ENCODE data around the gene MYOZ1. TPM values are rescaled to one million over a fixed set of nuclear protein-coding genes. Genes with fewer than 3 reads are reported as not detected.

MYOZ1 gene
- total and polyA plus RNA-seq, 2 of the 8 experiments (the other 6 are each of a cell fraction or from before 2014, with no cell fraction given), result 2.6 to 3.3 TPM

DNA sequence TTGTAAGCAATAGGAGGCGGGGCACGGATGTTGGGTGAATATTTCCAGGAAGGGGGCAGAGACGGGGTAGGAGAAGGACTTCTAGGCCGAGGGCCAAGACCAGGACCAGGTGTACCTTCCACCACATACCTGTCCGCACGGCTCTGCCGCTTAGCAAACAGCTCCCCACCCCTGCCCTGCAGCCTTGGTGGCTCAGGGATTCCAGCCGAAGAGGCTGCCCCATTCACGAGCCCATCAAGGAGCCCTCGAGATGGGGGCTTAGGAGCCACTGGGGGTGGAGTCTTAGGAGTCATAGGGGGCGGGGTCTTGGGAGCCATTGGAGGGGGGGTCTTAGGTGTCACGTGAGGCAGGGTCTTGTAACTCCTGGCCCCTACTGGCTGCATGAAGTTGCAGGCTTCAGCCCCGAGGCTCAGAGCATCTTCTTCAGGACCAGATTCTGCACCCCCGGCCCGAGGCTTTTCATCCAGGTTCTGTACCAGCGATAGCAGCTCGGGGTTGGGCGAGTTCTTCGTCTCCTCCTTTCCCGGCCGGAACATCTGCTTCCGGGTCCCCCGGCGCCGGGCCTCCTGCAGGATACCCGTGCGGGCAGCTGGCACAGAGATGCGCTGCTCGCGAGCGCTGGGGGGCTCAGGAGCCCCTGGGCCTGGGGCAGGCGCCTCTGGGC is 6.1 kb upstream of the MYOZ1 start:
- peak; percentile 82 to 86 for DNase-seq (ENCODE audit: low read depth in 1 of 2, low spot score in 2 of 2)
- H3K9ac ChIP-seq (replicated peaks in 1 of 4; ENCODE audit: extremely low read depth in 1 of 4, low read depth in 3 of 4, low read length in 3 of 4), result peak overlapping the region; percentile 35 to 76 (median 56)
- H4K91ac ChIP-seq (replicated peaks; ENCODE audit: insufficient read length, low read length), result peak overlapping the region; percentile 7
- H3K4ac ChIP-seq (replicated peaks; ENCODE audit: insufficient read length, low read depth, low read length), result no peak overlapping the region
- no peak overlapping the region for H2BK120ac ChIP-seq (replicated peaks; ENCODE audit: low read depth, low read length)
- ChIA-PET POLR2A (ENCODE audit: partially characterized antibody) (interaction anchor here (0.7 to 3.0 kb wide), 15 partner anchors 10 to 400 kb away, joined by 3 to 13 read pairs (median 4); partner anchors contain the start of genes DNAJC9 and USP54), CTCF (ENCODE audit: partially characterized antibody) (interaction anchor here (1.1 to 14.5 kb wide), 6 partner anchors 9 to 125 kb away, joined by 3 to 271 read pairs (median 3); a partner anchor contains a TSS)
- peak overlapping the region; percentile 70 for H4K5ac ChIP-seq (ENCODE audit: insufficient read length, low read depth, low read length)
- no peaks in the 10 kb centered on the region for H3K9me3 ChIP-seq (ENCODE audit: insufficient read depth in 2 of 2, low read depth in 1 of 2, low read length in 1 of 2)
- H3K27ac ChIP-seq (ENCODE audit: low read depth, low read length), result peak overlapping the region; percentile 51; the same call in 1 of the 2 replicates
- no peak for FAIRE-seq
- H3K27me3 ChIP-seq (replicated peaks in 1 of 4; ENCODE audit: control insufficient read depth in 3 of 4, extremely low read depth in 1 of 4, insufficient read depth in 3 of 4, low read length in 3 of 4), result no peaks in the 10 kb centered on the region
- H3K79me1 ChIP-seq (ENCODE audit: low read depth, low read length), result no peaks in the 10 kb centered on the region
- H3K14ac ChIP-seq (ENCODE audit: insufficient read length), result no peak overlapping the region
- H3K79me2 ChIP-seq (ENCODE audit: control insufficient read depth in 1 of 2, insufficient read depth in 2 of 2, low read length in 2 of 2), result no peaks in the 10 kb centered on the region
- no peaks in the 10 kb centered on the region for H4K20me1 ChIP-seq (replicated peaks in 1 of 2; ENCODE audit: control insufficient read depth in 1 of 2, insufficient read depth in 2 of 2, low read length in 2 of 2)
- peak overlapping the region; percentile 89; the same call in 1 of the 2 replicates for H2BK5ac ChIP-seq (ENCODE audit: low read depth, low read length)
- peak overlapping the region; percentile 80 to 84 for H3K4me2 ChIP-seq (ENCODE audit: insufficient read depth in 1 of 2, low read depth in 2 of 2, low read length in 2 of 2)
- peak overlapping the region; percentile 92; the same call in 1 of the 2 replicates for H2AFZ ChIP-seq (ENCODE audit: low read length)
- peak overlapping the region; percentile 74; the same call in 1 of the 2 replicates for H2BK15ac ChIP-seq (ENCODE audit: low read length)
- peak overlapping the region; percentile 60; the same call in 1 of the 2 replicates for H3K18ac ChIP-seq (ENCODE audit: extremely low read depth, low read length)
- H2BK12ac ChIP-seq (ENCODE audit: low read depth, low read length), result peak overlapping the region; percentile 89; the same call in 1 of the 2 replicates
- H2AK5ac ChIP-seq (ENCODE audit: low read depth, low read length), result no peak overlapping the region
- H3K23ac ChIP-seq (ENCODE audit: insufficient read length), result no peak overlapping the region
- peak overlapping the region; percentile 52 to 87 (median 73) for H3K4me3 ChIP-seq (ENCODE audit: extremely low read depth in 1 of 4, insufficient read depth in 2 of 4, low read depth in 3 of 4, low read length in 4 of 4)
- H4K8ac ChIP-seq (ENCODE audit: extremely low read depth, insufficient read depth, low read length), result peak overlapping the region; percentile 84; the same call in 1 of the 2 replicates
- no peaks in the 10 kb centered on the region for H3K36me3 ChIP-seq (ENCODE audit: control insufficient read depth in 2 of 4, insufficient read depth in 4 of 4, low read length in 3 of 4)
- peaks cover 0 to 15% (median 9%) of the 10 kb centered on the region in 4 experiments; a peak in 6 of 7 replicates for H3K4me1 ChIP-seq (replicated peaks in 1 of 4; ENCODE audit: control insufficient read depth in 3 of 4, insufficient read depth in 4 of 4, low read length in 3 of 4)
- H3K23me2 ChIP-seq (ENCODE audit: low read depth, low read length), result peaks cover 9% of the 10 kb centered on the region; the same call in 1 of the 2 replicates
- no peak overlapping the region for H2BK20ac ChIP-seq (ENCODE audit: low read length)
- WGBS, 2 experiments (ENCODE audit: extremely low coverage in 1 of 2, insufficient coverage in 1 of 2, insufficient read length in 1 of 2, insufficient replicate concordance in 2 of 2, low coverage in 1 of 2, low lambda C conversion rate in 2 of 2, missing lambda C conversion rate in 1 of 2), result 4% methylated on average over 31 of the region's 32 CpGs; no CpG with 5 or more reads in 1 of the 2 experiments
- H3K56ac ChIP-seq (replicated peaks; ENCODE audit: insufficient read length, low read depth, low read length), result peak overlapping the region; percentile 35
- TF ChIP-seq RAD21 (IDR thresholded peaks at IDR 0.05 in 1 of 2, conservative IDR thresholded peaks at IDR 0.05 in 1 of 2; ENCODE audit: low read depth in 2 of 2, low read length in 2 of 2), result no peak
- TF ChIP-seq YY1 (IDR thresholded peaks at IDR 0.05; ENCODE audit: low read depth, low read length), result peak; percentile 84
- TF ChIP-seq, protein P1, sequence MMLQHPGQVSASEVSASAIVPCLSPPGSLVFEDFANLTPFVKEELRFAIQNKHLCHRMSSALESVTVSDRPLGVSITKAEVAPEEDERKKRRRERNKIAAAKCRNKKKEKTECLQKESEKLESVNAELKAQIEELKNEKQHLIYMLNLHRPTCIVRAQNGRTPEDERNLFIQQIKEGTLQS (IDR thresholded peaks at IDR 0.05; ENCODE audit: insufficient read depth, low read depth, low read length), result peak; percentile 81
- TF ChIP-seq PHF8 (conservative IDR thresholded peaks at IDR 0.05; ENCODE audit: low read depth, low read length), result peak; percentile 68
- peak; percentile 53 to 82 for TF ChIP-seq POLR2A (IDR thresholded peaks at IDR 0.05; ENCODE audit: control extremely low read depth in 1 of 2, low read depth in 2 of 2, low read length in 2 of 2)
- TF ChIP-seq RBBP5 (IDR thresholded peaks at IDR 0.05; ENCODE audit: borderline replicate concordance, low read depth, low read length), result 0 out of 2 replicates have a peak, but pooled peaks have one; percentile 57
- TF ChIP-seq TAF1 (IDR thresholded peaks at IDR 0.05; ENCODE audit: low read depth, low read length), result peak; percentile 60
- TF ChIP-seq, protein P2, sequence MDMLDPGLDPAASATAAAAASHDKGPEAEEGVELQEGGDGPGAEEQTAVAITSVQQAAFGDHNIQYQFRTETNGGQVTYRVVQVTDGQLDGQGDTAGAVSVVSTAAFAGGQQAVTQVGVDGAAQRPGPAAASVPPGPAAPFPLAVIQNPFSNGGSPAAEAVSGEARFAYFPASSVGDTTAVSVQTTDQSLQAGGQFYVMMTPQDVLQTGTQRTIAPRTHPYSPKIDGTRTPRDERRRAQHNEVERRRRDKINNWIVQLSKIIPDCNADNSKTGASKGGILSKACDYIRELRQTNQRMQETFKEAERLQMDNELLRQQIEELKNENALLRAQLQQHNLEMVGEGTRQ (IDR thresholded peaks at IDR 0.05; ENCODE audit: low read length), result peak; percentile 95
- TF ChIP-seq, protein P3, sequence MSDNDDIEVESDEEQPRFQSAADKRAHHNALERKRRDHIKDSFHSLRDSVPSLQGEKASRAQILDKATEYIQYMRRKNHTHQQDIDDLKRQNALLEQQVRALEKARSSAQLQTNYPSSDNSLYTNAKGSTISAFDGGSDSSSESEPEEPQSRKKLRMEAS (IDR thresholded peaks at IDR 0.05), result 0 out of 2 replicates have a peak, but pooled peaks have one; percentile 23
